Measurements from ENCODE around the gene PEX3.
"Not testable (repeated sequence)": the region's sequence is repeated elsewhere in the genome, so short reads cannot be mapped to it uniquely, and the experiment has no call there.

The PEX3 gene

DNA sequence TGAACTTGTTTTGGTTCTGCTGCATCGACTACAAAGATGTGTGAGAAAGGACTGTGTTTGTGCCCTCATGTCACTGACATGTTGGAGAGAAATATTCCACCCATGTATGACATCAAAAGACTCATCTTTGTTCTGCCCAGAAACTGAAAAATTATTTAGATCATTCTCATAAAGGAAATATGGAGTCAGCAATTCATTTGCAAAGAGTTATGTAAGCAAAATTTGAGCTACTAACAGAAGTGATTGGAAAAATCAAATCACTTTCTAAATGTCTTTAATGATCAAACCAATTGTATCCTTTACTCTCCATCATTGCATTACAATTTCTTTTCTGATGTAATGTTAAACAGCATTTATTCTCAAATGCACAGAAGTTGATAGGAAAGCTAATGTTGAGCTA lies 19.4 kb upstream of the PEX3 start:
- no peak for DNase-seq (ENCODE audit: low read depth)
- TF ChIP-seq, protein P1, sequence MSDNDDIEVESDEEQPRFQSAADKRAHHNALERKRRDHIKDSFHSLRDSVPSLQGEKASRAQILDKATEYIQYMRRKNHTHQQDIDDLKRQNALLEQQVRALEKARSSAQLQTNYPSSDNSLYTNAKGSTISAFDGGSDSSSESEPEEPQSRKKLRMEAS (IDR thresholded peaks at IDR 0.05; ENCODE audit: low read depth, low read length) = no peak
- TF ChIP-seq POLR2A (IDR thresholded peaks at IDR 0.05; ENCODE audit: extremely low read depth, insufficient read length) = no peak
- no peak for TF ChIP-seq MYC (IDR thresholded peaks at IDR 0.05; ENCODE audit: low read depth, low read length)
- no peak for TF ChIP-seq CTCF (IDR thresholded peaks at IDR 0.05; ENCODE audit: low read depth, low read length)
- no peak overlapping the region for H3K4me3 ChIP-seq (ENCODE audit: low read depth, low read length)

- no peak overlapping the region for H3K4me3 ChIP-seq (ENCODE audit: low read depth, low read length)
- no peak for DNase-seq (ENCODE audit: low read depth)
- TF ChIP-seq CTCF (IDR thresholded peaks at IDR 0.05; ENCODE audit: low read depth, low read length) (no peak), POLR2A (IDR thresholded peaks at IDR 0.05; ENCODE audit: extremely low read depth, insufficient read length) (no peak), MYC (IDR thresholded peaks at IDR 0.05; ENCODE audit: low read depth, low read length) (no peak)
- TF ChIP-seq, protein P1 (IDR thresholded peaks at IDR 0.05; ENCODE audit: low read depth, low read length) = no peak
Observed at GRCh38 chr6:143432588-143432987, 18.0 kb upstream of the PEX3 start.

GRCh38 chr6:143441010-143441409 lies 9.6 kb upstream of the PEX3 start:
- DNase-seq (ENCODE audit: low read depth) = no peak
- no peak for TF ChIP-seq POLR2A (IDR thresholded peaks at IDR 0.05; ENCODE audit: extremely low read depth, insufficient read length)
- no peak overlapping the region for H3K4me3 ChIP-seq (ENCODE audit: low read depth, low read length)

DNA sequence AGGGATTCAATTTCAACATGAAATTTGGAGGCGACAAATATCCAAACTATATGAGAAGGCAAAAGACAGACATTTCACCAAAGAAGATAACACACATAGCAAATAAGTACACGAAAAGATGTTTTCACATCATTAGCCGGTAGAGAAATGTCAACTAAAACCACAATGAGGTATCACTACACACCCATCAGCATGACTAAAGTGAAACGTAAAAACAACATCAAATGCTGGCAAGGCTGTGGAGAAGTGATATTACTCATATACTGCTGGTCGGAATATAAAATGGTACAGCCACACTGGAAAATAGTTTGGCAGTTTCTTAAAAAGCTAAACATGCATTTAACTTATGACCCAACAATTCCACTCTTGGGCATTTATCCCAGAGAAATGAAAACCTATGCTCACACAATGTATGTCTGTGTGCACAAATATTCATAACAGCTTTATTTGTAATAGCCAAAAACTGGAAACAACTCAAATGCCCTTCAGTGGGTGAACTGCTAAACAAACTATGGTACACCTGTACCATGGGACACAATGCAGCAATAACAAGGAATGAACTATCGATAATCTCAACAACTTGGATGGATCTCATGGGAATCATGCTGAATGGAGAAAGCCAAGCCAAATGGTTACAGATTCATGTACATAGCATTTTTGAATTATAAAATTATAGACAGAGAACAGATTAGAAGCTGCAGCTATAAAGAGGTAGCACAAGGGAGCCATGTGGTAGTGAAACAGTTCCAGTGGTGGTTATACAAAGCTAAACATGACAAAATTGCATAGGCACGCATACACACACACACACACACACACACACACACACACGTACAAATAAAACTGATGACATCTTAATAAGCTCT lies 8.7 kb upstream of the PEX3 start:
- no peak overlapping the region for H3K4me3 ChIP-seq (ENCODE audit: low read depth, low read length)
- TF ChIP-seq CTCF (IDR thresholded peaks at IDR 0.05; ENCODE audit: low read depth, low read length) (no peak), MYC (IDR thresholded peaks at IDR 0.05; ENCODE audit: low read depth, low read length) (no peak), POLR2A (IDR thresholded peaks at IDR 0.05; ENCODE audit: extremely low read depth, insufficient read length) (no peak)
- TF ChIP-seq, protein P1 (IDR thresholded peaks at IDR 0.05; ENCODE audit: low read depth, low read length) = no peak
- DNase-seq (ENCODE audit: low read depth) = no peak

GRCh38 chr6:143443096-143443495 lies 7.5 kb upstream of the PEX3 start:
- no peak for DNase-seq (ENCODE audit: low read depth)
- TF ChIP-seq POLR2A (IDR thresholded peaks at IDR 0.05; ENCODE audit: extremely low read depth, insufficient read length) = no peak
- TF ChIP-seq MYC (IDR thresholded peaks at IDR 0.05; ENCODE audit: low read depth, low read length) = no peak
- TF ChIP-seq, protein P1 (IDR thresholded peaks at IDR 0.05; ENCODE audit: low read depth, low read length) = no peak
- TF ChIP-seq CTCF (IDR thresholded peaks at IDR 0.05; ENCODE audit: low read depth, low read length) = no peak
- H3K4me3 ChIP-seq (ENCODE audit: low read depth, low read length) = no peak overlapping the region

DNA sequence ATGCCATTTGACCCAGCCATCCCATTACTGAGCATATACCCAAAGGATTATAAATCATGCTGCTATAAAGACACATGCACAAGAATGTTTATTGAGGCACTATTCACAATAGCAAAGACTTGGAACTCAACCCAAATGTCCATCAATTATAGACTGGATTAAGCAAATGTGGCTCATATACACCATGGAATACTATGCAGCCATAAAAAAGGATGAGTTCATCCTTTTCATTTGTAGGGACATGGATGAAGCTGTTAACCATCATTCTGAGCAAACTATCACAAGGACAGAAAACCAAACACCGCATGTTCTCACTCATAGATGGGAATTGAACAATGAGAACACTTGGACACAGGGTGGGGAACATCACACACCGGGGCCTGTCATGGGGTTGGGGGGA lies 2.7 kb upstream of the PEX3 start:
- not testable (repeated sequence) for H3K4me3 ChIP-seq (ENCODE audit: low read depth, low read length); DNase-seq (ENCODE audit: low read depth)
